ACHN (cell line): ENCODE measurements around the gene NSMCE3.
"Not testable (repeated sequence)": the region's sequence is repeated elsewhere in the genome, so short reads cannot be mapped to it uniquely, and the experiment has no call there.

ENCODE experiments used
- DNase-seq: peaks from one replicate; pipeline ENCODE4 v3.0.0-alpha.2; 2015
- in situ Hi-C: cut with HindIII; loops from 2 replicates; pipeline ENCODE4 v1.10.0; 2017; ENCODE audit warnings: low sequenced_read_pairs, low pct_ligation_motif_present, low pct_unique_long_range_greater_than_20kb

The NSMCE3 gene

GRCh38 chr15:29225534-29226234, 43.9 kb downstream of the NSMCE3 start:
- in situ Hi-C loops, result no loop called here
- no peak for DNase-seq

GRCh38 chr15:29224987-29225363, 44.6 kb downstream of the NSMCE3 start:
- in situ Hi-C loops, result not testable (repeated sequence)

GRCh38 chr15:29224235-29224986, 45.2 kb downstream of the NSMCE3 start:
- DNase-seq, in situ Hi-C loops: not testable (repeated sequence)

More at GRCh38 chr15:29224987-29225363, 44.6 kb downstream of the NSMCE3 start:
- DNase-seq, result not testable (repeated sequence)

- in situ Hi-C loops, result no loop called here
- DNase-seq, result no peak
Observed at GRCh38 chr15:29223640-29224039, 46.0 kb downstream of the NSMCE3 start.

- in situ Hi-C loops, result no loop called here
- DNase-seq, result no peak
Observed at GRCh38 chr15:29222129-29222853, 47.3 kb downstream of the NSMCE3 start.

- no peak for DNase-seq
- in situ Hi-C loops, result no loop called here
Observed at GRCh38 chr15:29220852-29221251, 48.8 kb downstream of the NSMCE3 start.

- DNase-seq, result no peak
- in situ Hi-C loops, result no loop called here
Observed at GRCh38 chr15:29216955-29217354, 52.7 kb downstream of the NSMCE3 start.
